A549 (cell line): ENCODE results near the gene KNCN. TPM values are rescaled to one million over a fixed set of nuclear protein-coding genes. Genes with fewer than 3 reads are reported as not detected.

Experiments used
- ATAC-seq, 2 experiments: fragments of 200-7000 bp in 1 of 2; fragments of >200 bp in 1 of 2; cut with Nextera tagmentation in 1 of 2; cut with Tn5 transposase in 1 of 2; 3 replicates each; pipeline versions ENCODE4 v1.8.0 to v1.9.1; 2018 to 2020; ENCODE audit warnings: mild to moderate bottlenecking in 1 of 2, moderate library complexity in 1 of 2
- CTCF ChIA-PET: fragments of 300-600 bp; sonication (Branson Sonifier 250); formaldehyde crosslinking; extraction: SDS; loops from one replicate; lab custom pipeline; 2021; ENCODE audit warnings: antibody characterized with exemption, inconsistent platforms; lab: Yijun Ruan, JAX
- POLR2A ChIA-PET: fragments of 350-600 bp; formaldehyde crosslinking; extraction: SDS; loops from one replicate; lab custom pipeline; 2021; ENCODE audit warnings: antibody characterized with exemption, inconsistent platforms; lab: Yijun Ruan, JAX
- DNase-seq, 2 experiments: peaks; one replicate each; pipeline versions ENCODE4 v3.0.0 to v3.0.0-alpha.2; 2011 to 2016; ENCODE audit warnings: low read depth in 1 of 2, low spot score in 1 of 2
- FAIRE-seq: peaks from 2 replicates; lab custom pipeline; 2011; peaks lifted over from hg19 to GRCh38; lab: Jason Lieb, UNC
- H3K27ac ChIP-seq, 2 experiments: fragments of >200 bp; sonication (Bioruptor Twin); formaldehyde crosslinking; 3 replicates each; pipeline ENCODE4 v1.5.1; 2016 to 2017
- H3K4me1 ChIP-seq: fragments of >200 bp; sonication (Bioruptor Twin); formaldehyde crosslinking; 3 replicates; pipeline ENCODE4 v1.6.1; 2016
- H3K4me2 ChIP-seq: fragments of >200 bp; sonication (Bioruptor Twin); formaldehyde crosslinking; 3 replicates; pipeline ENCODE4 v1.6.1; 2016
- H3K4me3 ChIP-seq: fragments of >200 bp; sonication (Bioruptor Twin); formaldehyde crosslinking; 3 replicates; pipeline ENCODE4 v1.5.1; 2016
- H3K9me3 ChIP-seq: fragments of >200 bp; sonication (Bioruptor Twin); formaldehyde crosslinking; 3 replicates; pipeline ENCODE4 v1.6.1; 2016
- CEBPB ChIP-seq, 2 experiments: fragments of >200 bp in 1 of 2; sonication (Bioruptor Twin) in 1 of 2; formaldehyde crosslinking in 1 of 2; IDR thresholded peaks; 2 replicates each; pipeline ENCODE4 v1.6.1; 2012 to 2016
- CHD4 ChIP-seq: fragments of 200-600 bp; sonication (generic); IDR thresholded peaks from 2 replicates; pipeline ENCODE4 v1.6.1; 2016; ENCODE audit warnings: antibody characterized with exemption, mild to moderate bottlenecking, borderline replicate concordance
- EHF ChIP-seq: fragments of 250-450 bp; sonication (Bioruptor Pico); IDR thresholded peaks from 2 replicates; pipeline ENCODE4 v1.5.0; 2020; ENCODE audit warnings: mild to moderate bottlenecking
- FOSB ChIP-seq: fragments of 250-450 bp; sonication (Bioruptor Pico); IDR thresholded peaks from 2 replicates; pipeline ENCODE4 v1.5.0; 2020; ENCODE audit warnings: mild to moderate bottlenecking, moderate library complexity
- HEYL ChIP-seq: fragments of 250-450 bp; sonication (Bioruptor Pico); IDR thresholded peaks from 2 replicates; pipeline ENCODE4 v1.8.0; 2021; ENCODE audit warnings: mild to moderate bottlenecking, moderate library complexity
- HOXB13 ChIP-seq: fragments of 250-450 bp; sonication (Bioruptor Pico); IDR thresholded peaks from 2 replicates; pipeline ENCODE4 v1.5.0; 2020; ENCODE audit warnings: low read depth, mild to moderate bottlenecking, moderate library complexity
- NPAS2 ChIP-seq: fragments of 250-450 bp; sonication (Bioruptor Pico); IDR thresholded peaks from 2 replicates; pipeline ENCODE4 v1.8.0; 2022; ENCODE audit warnings: mild to moderate bottlenecking, moderate library complexity, borderline replicate concordance
- NR3C1 ChIP-seq: fragments of >200 bp; sonication (Bioruptor Twin); formaldehyde crosslinking; IDR thresholded peaks from 3 replicates; pipeline ENCODE4 v1.6.1; 2017
- POLR2A ChIP-seq: IDR thresholded peaks from 2 replicates; pipeline ENCODE4 v1.6.1; 2012; ENCODE audit warnings: mild to moderate bottlenecking, low read length
- POLR2AphosphoS2 ChIP-seq: conservative IDR thresholded peaks from 2 replicates; pipeline ENCODE4 v1.6.1; 2012; ENCODE audit warnings: low read length, improper control_type of control experiment, inconsistent platforms
- SREBF2 ChIP-seq: fragments of 450-650 bp; IDR thresholded peaks from 2 replicates; pipeline ENCODE4 v1.6.1; 2014; ENCODE audit warnings: mild to moderate bottlenecking, moderate library complexity
- ZC3H11A ChIP-seq: fragments of 450-650 bp; IDR thresholded peaks from 2 replicates; pipeline ENCODE4 v1.6.1; 2014; ENCODE audit warnings: antibody characterized with exemption, mild to moderate bottlenecking
- ZSCAN20 ChIP-seq: fragments of 250-450 bp; sonication (Bioruptor Pico); IDR thresholded peaks from 2 replicates; pipeline ENCODE4 v1.8.0; 2022; ENCODE audit warnings: mild to moderate bottlenecking, moderate library complexity
- WGBS: methylation state at CpG from one replicate; pipeline ENCODE4 v1.1.6; 2017; ENCODE audit errors: missing lambda C conversion rate; 5-methylcytosine and 5-hydroxymethylcytosine counted together
- polyA plus RNA-seq, 4 experiments: library from polyadenylated mRNA; depleted of rRNA in 3 of 4; stranded (reverse); fragments of >200 nt; fragmentation: RNase III in 1 of 4; extraction: RNeasy Plus Mini Kit Qiagen cat#74134 plus additional on column Dnase treatment in 1 of 4; gene quantifications; 2 replicates in 3 of 4; 3 replicates in 1 of 4; pipeline ENCODE4 v1.2.3, GENCODE V29; 2011 to 2017
- TF ChIP-seq, protein P1 (sequence below): fragments of 200-600 bp; sonication (generic); IDR thresholded peaks from 2 replicates; pipeline ENCODE4 v1.6.1; 2016; ENCODE audit warnings: antibody characterized with exemption, mild to moderate bottlenecking, moderate library complexity
- TF ChIP-seq, protein P2 (sequence below): fragments of 250-450 bp; sonication (Bioruptor Pico); IDR thresholded peaks from 2 replicates; pipeline ENCODE4 v1.5.0; 2020; ENCODE audit warnings: low read depth, mild to moderate bottlenecking, moderate library complexity
- TF ChIP-seq, protein P3 (sequence below): fragments of 450-650 bp; IDR thresholded peaks from 2 replicates; pipeline ENCODE4 v1.6.1; 2014; ENCODE audit warnings: antibody characterized with exemption
- TF ChIP-seq, protein P4 (sequence below): fragments of 250-450 bp; sonication (Bioruptor Pico); IDR thresholded peaks from 2 replicates; pipeline ENCODE4 v1.5.0; 2021; ENCODE audit warnings: mild to moderate bottlenecking, moderate library complexity, borderline replicate concordance

Gene KNCN
- polyA plus RNA-seq, 2 of the 4 experiments (the other 2 are of a cell fraction) = not detected

DNA sequence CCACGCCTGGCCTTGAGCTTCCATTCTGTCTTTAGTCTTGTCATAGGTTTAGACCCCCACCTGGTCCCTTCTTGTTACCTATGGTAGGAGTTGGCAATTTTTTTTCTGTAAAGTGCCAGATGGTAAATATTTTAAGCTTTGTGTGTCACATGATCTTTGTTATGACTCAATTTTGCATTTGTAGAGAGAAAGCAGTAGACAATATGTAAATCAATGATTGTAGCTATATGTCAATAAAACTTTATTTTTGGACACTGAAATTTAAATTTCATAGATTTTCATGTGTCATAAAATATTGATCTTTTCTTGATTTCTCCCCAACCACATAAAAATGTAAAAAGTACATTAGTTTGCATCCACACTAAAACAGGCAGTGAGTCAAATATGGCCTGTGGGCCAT, 44.6 kb upstream of the KNCN start:
- H3K4me3 ChIP-seq = no peak overlapping the region
- no peaks in the 10 kb centered on the region for H3K9me3 ChIP-seq
- no peak overlapping the region for H3K27ac ChIP-seq
- FAIRE-seq (no peak), DNase-seq (no peak)
- 100% methylated on average over 1 of the region's 1 CpG for WGBS
- CTCF ChIA-PET = interaction anchor here (1.6 kb wide), 1 partner anchor 47 kb away, joined by 3 read pairs; no protein-coding TSS in a partner anchor
- H3K4me1 ChIP-seq = no peaks in the 10 kb centered on the region
- H3K4me2 ChIP-seq = no peak overlapping the region
- TF ChIP-seq NR3C1 (no peak), HOXB13 (CRISPR knock-in tag) (no peak), FOSB (CRISPR knock-in tag) (no peak), HEYL (CRISPR knock-in tag) (no peak), ZC3H11A (no peak), SREBF2 (no peak), ZSCAN20 (CRISPR knock-in tag) (no peak)
- TF ChIP-seq, protein P1, sequence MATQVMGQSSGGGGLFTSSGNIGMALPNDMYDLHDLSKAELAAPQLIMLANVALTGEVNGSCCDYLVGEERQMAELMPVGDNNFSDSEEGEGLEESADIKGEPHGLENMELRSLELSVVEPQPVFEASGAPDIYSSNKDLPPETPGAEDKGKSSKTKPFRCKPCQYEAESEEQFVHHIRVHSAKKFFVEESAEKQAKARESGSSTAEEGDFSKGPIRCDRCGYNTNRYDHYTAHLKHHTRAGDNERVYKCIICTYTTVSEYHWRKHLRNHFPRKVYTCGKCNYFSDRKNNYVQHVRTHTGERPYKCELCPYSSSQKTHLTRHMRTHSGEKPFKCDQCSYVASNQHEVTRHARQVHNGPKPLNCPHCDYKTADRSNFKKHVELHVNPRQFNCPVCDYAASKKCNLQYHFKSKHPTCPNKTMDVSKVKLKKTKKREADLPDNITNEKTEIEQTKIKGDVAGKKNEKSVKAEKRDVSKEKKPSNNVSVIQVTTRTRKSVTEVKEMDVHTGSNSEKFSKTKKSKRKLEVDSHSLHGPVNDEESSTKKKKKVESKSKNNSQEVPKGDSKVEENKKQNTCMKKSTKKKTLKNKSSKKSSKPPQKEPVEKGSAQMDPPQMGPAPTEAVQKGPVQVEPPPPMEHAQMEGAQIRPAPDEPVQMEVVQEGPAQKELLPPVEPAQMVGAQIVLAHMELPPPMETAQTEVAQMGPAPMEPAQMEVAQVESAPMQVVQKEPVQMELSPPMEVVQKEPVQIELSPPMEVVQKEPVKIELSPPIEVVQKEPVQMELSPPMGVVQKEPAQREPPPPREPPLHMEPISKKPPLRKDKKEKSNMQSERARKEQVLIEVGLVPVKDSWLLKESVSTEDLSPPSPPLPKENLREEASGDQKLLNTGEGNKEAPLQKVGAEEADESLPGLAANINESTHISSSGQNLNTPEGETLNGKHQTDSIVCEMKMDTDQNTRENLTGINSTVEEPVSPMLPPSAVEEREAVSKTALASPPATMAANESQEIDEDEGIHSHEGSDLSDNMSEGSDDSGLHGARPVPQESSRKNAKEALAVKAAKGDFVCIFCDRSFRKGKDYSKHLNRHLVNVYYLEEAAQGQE = no peak
- TF ChIP-seq, all 56 proteins: peak for 0
- ATAC-seq = no peak
- POLR2A ChIA-PET = interaction anchor here (1.2 kb wide), 1 partner anchor 8 kb away, joined by 5 read pairs; the partner anchor contains the start of gene MKNK1

DNA sequence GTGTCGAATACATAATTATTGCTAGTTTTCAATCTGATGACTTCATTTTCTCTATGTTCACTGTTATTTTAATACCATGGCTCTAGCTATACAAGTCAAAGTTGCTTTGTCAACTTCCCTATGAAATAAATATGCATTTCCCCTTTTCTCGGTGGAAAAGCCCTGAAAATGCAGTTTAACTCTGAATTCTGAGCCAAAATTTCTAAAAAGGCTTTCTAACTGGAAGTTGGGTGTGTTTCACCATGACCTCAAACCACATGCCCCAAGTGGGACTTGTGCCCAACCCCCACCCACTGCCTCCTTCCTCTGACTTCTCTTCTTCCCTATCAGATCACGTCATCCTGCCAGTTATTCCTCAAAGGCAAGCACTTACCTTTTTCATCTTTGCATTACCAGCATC, 43.7 kb upstream of the KNCN start:
- no peak overlapping the region for H3K4me3 ChIP-seq
- WGBS = 97% methylated on average over 3 of the region's 3 CpGs
- no peak for TF ChIP-seq POLR2A
- TF ChIP-seq NPAS2 (CRISPR knock-in tag) = no peak
- TF ChIP-seq, protein P2, sequence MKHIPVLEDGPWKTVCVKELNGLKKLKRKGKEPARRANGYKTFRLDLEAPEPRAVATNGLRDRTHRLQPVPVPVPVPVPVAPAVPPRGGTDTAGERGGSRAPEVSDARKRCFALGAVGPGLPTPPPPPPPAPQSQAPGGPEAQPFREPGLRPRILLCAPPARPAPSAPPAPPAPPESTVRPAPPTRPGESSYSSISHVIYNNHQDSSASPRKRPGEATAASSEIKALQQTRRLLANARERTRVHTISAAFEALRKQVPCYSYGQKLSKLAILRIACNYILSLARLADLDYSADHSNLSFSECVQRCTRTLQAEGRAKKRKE (CRISPR knock-in tag) = no peak
- TF ChIP-seq, protein P3, sequence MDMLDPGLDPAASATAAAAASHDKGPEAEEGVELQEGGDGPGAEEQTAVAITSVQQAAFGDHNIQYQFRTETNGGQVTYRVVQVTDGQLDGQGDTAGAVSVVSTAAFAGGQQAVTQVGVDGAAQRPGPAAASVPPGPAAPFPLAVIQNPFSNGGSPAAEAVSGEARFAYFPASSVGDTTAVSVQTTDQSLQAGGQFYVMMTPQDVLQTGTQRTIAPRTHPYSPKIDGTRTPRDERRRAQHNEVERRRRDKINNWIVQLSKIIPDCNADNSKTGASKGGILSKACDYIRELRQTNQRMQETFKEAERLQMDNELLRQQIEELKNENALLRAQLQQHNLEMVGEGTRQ = no peak
- no peak for TF ChIP-seq CEBPB (IDR thresholded peaks at IDR 0.05)
- no peak for TF ChIP-seq EHF (CRISPR knock-in tag)
- no peak for TF ChIP-seq POLR2AphosphoS2
- TF ChIP-seq CHD4 = no peak
- TF ChIP-seq, protein P4, sequence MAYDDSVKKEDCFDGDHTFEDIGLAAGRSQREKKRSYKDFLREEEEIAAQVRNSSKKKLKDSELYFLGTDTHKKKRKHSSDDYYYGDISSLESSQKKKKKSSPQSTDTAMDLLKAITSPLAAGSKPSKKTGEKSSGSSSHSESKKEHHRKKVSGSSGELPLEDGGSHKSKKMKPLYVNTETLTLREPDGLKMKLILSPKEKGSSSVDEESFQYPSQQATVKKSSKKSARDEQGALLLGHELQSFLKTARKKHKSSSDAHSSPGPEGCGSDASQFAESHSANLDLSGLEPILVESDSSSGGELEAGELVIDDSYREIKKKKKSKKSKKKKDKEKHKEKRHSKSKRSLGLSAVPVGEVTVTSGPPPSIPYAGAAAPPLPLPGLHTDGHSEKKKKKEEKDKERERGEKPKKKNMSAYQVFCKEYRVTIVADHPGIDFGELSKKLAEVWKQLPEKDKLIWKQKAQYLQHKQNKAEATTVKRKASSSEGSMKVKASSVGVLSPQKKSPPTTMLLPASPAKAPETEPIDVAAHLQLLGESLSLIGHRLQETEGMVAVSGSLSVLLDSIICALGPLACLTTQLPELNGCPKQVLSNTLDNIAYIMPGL = no peak
- no peak overlapping the region for H3K27ac ChIP-seq
- ChIA-PET POLR2A (interaction anchor here (1.2 kb wide), 1 partner anchor 9 kb away, joined by 5 read pairs; the partner anchor contains the start of gene MKNK1), CTCF (no interaction called here)
- no peak for ATAC-seq
- no peak overlapping the region for H3K4me2 ChIP-seq
- no peak for FAIRE-seq
- H3K9me3 ChIP-seq = no peaks in the 10 kb centered on the region
- no peaks in the 10 kb centered on the region for H3K4me1 ChIP-seq
- no peak for DNase-seq
